GM23338 (cell line): ENCODE results near the gene CTNNA2. TPM values are rescaled to one million over a fixed set of nuclear protein-coding genes. Genes with fewer than 3 reads are reported as not detected.

Experiments used
- ATAC-seq: fragments of 200-7000 bp; cut with Tn5 transposase; 3 replicates; pipeline ENCODE4 v1.9.1; 2020
- DNase-seq: peaks from one replicate; pipeline ENCODE4 v3.0.0-alpha.2; 2015; ENCODE audit warnings: low spot score
- H2AFZ ChIP-seq: fragments of 200-600 bp; sonication (generic); 2 replicates; pipeline ENCODE4 v1.8.0; 2016; ENCODE audit warnings: antibody characterized with exemption, mild to moderate bottlenecking, moderate library complexity
- H3F3A ChIP-seq: fragments of 200-600 bp; sonication (generic); replicated peaks from 2 replicates; pipeline ENCODE4 v1.8.0; 2017; ENCODE audit warnings: antibody characterized with exemption, mixed run types, low read depth
- H3K27ac ChIP-seq: fragments of 200-600 bp; sonication (generic); 2 replicates; pipeline ENCODE4 v1.6.1; 2016; ENCODE audit warnings: low read depth
- H3K27me3 ChIP-seq: fragments of 200-600 bp; sonication (generic); 2 replicates; pipeline ENCODE4 v1.8.0; 2016; ENCODE audit warnings: mild to moderate bottlenecking, mixed run types, moderate library complexity; ENCODE audit not compliant: insufficient read depth
- H3K36me3 ChIP-seq: fragments of 200-600 bp; sonication (generic); 2 replicates; pipeline ENCODE4 v1.8.0; 2016; ENCODE audit warnings: mild to moderate bottlenecking; ENCODE audit not compliant: insufficient read depth
- H3K4me1 ChIP-seq: fragments of 200-600 bp; sonication (generic); 2 replicates; pipeline ENCODE4 v1.8.0; 2016; ENCODE audit warnings: mild to moderate bottlenecking, moderate library complexity; ENCODE audit not compliant: insufficient read depth
- H3K4me2 ChIP-seq: fragments of 200-600 bp; sonication (generic); 2 replicates; pipeline ENCODE4 v1.7.1; 2017; ENCODE audit warnings: mixed run types
- H3K4me3 ChIP-seq: fragments of 200-600 bp; sonication (generic); 2 replicates; pipeline ENCODE4 v1.6.1; 2016; ENCODE audit warnings: mixed run types
- H3K79me2 ChIP-seq: fragments of 200-600 bp; sonication (generic); replicated peaks from 2 replicates; pipeline ENCODE4 v1.8.0; 2017; ENCODE audit warnings: mild to moderate bottlenecking; ENCODE audit not compliant: insufficient read depth
- H3K9me2 ChIP-seq: fragments of 200-600 bp; sonication (generic); 2 replicates; pipeline ENCODE4 v1.8.0; 2017; ENCODE audit not compliant: insufficient read depth
- H4K20me1 ChIP-seq: fragments of 200-600 bp; sonication (generic); replicated peaks from 2 replicates; pipeline ENCODE4 v1.8.0; 2017; ENCODE audit warnings: mild to moderate bottlenecking; ENCODE audit not compliant: insufficient read depth
- H3K27ac Mint-ChIP-seq: 2 replicates; pipeline ENCODE4 v1.8.0; 2020; ENCODE audit warnings: inconsistent platforms, mild to moderate bottlenecking, moderate library complexity, mixed read lengths
- H3K27me3 Mint-ChIP-seq: 3 replicates; pipeline ENCODE4 v1.8.0; 2022; ENCODE audit warnings: low read depth, mild to moderate bottlenecking, moderate library complexity, mixed read lengths, inconsistent platforms; ENCODE audit not compliant: insufficient read depth, poor library complexity
- H3K36me3 Mint-ChIP-seq: 3 replicates; pipeline ENCODE4 v1.8.0; 2021; ENCODE audit warnings: low read depth, mild to moderate bottlenecking, inconsistent platforms, moderate library complexity, mixed read lengths
- H3K4me1 Mint-ChIP-seq: 3 replicates; pipeline ENCODE4 v1.8.0; 2020; ENCODE audit warnings: mild to moderate bottlenecking, inconsistent platforms, mixed read lengths
- H3K4me3 Mint-ChIP-seq: 3 replicates; pipeline ENCODE4 v1.8.0; 2021; ENCODE audit warnings: moderate library complexity, mild to moderate bottlenecking, inconsistent platforms, mixed read lengths
- H3K9me3 Mint-ChIP-seq: 3 replicates; pipeline ENCODE4 v1.8.0; 2020; ENCODE audit warnings: moderate library complexity, mild to moderate bottlenecking, inconsistent platforms, mixed read lengths
- CREB1 ChIP-seq: fragments of 250-450 bp; sonication (Bioruptor Pico); IDR thresholded peaks from 2 replicates; pipeline ENCODE4 v1.5.0; 2020; ENCODE audit warnings: low read depth, mild to moderate bottlenecking, moderate library complexity
- EZH2 ChIP-seq: fragments of 200-600 bp; sonication (generic); IDR thresholded peaks from one replicate; pipeline ENCODE4 v1.8.0; 2017; ENCODE audit warnings: antibody characterized with exemption, mild to moderate bottlenecking, low read depth; ENCODE audit not compliant: unreplicated experiment
- EZH2phosphoT487 ChIP-seq: fragments of 200-600 bp; sonication (generic); IDR thresholded peaks from one replicate; pipeline ENCODE4 v1.8.1; 2018; ENCODE audit warnings: antibody characterized with exemption; ENCODE audit not compliant: unreplicated experiment
- JUNB ChIP-seq: IDR thresholded peaks from one replicate; pipeline ENCODE4 v1.6.1; 2016; ENCODE audit warnings: antibody characterized with exemption; ENCODE audit not compliant: unreplicated experiment
- NANOG ChIP-seq: IDR thresholded peaks from 2 replicates; pipeline ENCODE4 v1.6.1; 2016; ENCODE audit warnings: antibody characterized with exemption, borderline replicate concordance
- POLR2AphosphoS5 ChIP-seq: IDR thresholded peaks from 2 replicates; pipeline ENCODE4 v1.6.1; 2016; ENCODE audit warnings: antibody characterized with exemption, low read depth
- STAT1 ChIP-seq: IDR thresholded peaks from one replicate; pipeline ENCODE4 v1.6.1; 2016; ENCODE audit warnings: antibody characterized with exemption; ENCODE audit not compliant: unreplicated experiment
- ZNF114 ChIP-seq: fragments of 250-450 bp; sonication (Bioruptor Pico); IDR thresholded peaks from 2 replicates; pipeline ENCODE4 v1.5.0; 2020; ENCODE audit warnings: mild to moderate bottlenecking, moderate library complexity
- ZNF331 ChIP-seq: fragments of 250-450 bp; sonication (Bioruptor Pico); IDR thresholded peaks from 2 replicates; pipeline ENCODE4 v1.5.0; 2020; ENCODE audit warnings: low read depth, mild to moderate bottlenecking, moderate library complexity
- polyA plus RNA-seq: library from polyadenylated mRNA; unstranded; fragments of >200 nt; fragmentation: Nextera tagmentation; extraction: Ambion mirVana; gene quantifications from 2 replicates; pipeline ENCODE4 v1.2.1, GENCODE V29; 2016
- total RNA-seq: library from RNA; depleted of rRNA; stranded (reverse); fragments of >200 nt; shearing (Covaris generic); gene quantifications from 2 replicates; pipeline ENCODE4 v1.2.3, GENCODE V29; 2014
- TF ChIP-seq, protein P1 (sequence below): IDR thresholded peaks from 2 replicates; pipeline ENCODE4 v1.6.1; 2016; ENCODE audit warnings: antibody characterized with exemption
- TF ChIP-seq, protein P2 (sequence below): IDR thresholded peaks from one replicate; pipeline ENCODE4 v1.6.1; 2018; ENCODE audit warnings: antibody characterized with exemption; ENCODE audit not compliant: unreplicated experiment
- TF ChIP-seq, protein P3 (sequence below): fragments of 250-450 bp; sonication (Bioruptor Pico); IDR thresholded peaks from 2 replicates; pipeline ENCODE4 v1.5.0; 2020; ENCODE audit warnings: mild to moderate bottlenecking, moderate library complexity
- TF ChIP-seq, protein P4 (sequence below), 2 experiments: fragments of 200-600 bp in 1 of 2; sonication (generic) in 1 of 2; conservative IDR thresholded peaks; 2 replicates each; pipeline versions ENCODE4 v1.5.1 to v1.6.1; 2016 to 2017; ENCODE audit warnings: antibody characterized with exemption in 2 of 2, low read depth in 2 of 2, mild to moderate bottlenecking in 2 of 2, moderate library complexity in 1 of 2

The CTNNA2 gene
- total and polyA plus RNA-seq, 2 experiments from 2014 or later: 6.4 to 15.6 TPM

DNA sequence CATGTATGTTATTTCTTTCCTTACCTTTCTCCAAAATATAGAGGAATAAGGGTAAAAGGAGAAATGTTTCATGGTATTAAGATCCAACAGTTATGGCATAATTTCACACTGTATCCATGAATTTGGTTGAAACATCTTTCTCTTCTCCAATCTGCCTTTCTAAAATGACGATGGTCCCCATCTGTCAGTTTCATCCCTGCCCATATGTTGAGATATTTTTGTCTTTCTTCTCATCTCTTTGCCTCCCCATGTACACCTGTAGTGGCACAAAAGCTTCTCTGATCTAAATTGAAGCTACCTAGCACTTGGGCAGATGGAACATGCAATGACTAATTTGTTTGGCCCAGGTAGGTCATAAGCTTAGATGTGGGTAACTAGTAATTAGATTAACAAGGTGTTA, 882.4 kb downstream of the CTNNA2 start:
- no peak for TF ChIP-seq EZH2phosphoT487
- TF ChIP-seq CREB1 (CRISPR knock-in tag): no peak
- TF ChIP-seq, protein P1, sequence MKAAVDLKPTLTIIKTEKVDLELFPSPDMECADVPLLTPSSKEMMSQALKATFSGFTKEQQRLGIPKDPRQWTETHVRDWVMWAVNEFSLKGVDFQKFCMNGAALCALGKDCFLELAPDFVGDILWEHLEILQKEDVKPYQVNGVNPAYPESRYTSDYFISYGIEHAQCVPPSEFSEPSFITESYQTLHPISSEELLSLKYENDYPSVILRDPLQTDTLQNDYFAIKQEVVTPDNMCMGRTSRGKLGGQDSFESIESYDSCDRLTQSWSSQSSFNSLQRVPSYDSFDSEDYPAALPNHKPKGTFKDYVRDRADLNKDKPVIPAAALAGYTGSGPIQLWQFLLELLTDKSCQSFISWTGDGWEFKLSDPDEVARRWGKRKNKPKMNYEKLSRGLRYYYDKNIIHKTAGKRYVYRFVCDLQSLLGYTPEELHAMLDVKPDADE: no peak
- no peak for TF ChIP-seq ZNF331
- TF ChIP-seq STAT1: no peak
- TF ChIP-seq ZNF114 (CRISPR knock-in tag): no peak
- TF ChIP-seq, protein P2, sequence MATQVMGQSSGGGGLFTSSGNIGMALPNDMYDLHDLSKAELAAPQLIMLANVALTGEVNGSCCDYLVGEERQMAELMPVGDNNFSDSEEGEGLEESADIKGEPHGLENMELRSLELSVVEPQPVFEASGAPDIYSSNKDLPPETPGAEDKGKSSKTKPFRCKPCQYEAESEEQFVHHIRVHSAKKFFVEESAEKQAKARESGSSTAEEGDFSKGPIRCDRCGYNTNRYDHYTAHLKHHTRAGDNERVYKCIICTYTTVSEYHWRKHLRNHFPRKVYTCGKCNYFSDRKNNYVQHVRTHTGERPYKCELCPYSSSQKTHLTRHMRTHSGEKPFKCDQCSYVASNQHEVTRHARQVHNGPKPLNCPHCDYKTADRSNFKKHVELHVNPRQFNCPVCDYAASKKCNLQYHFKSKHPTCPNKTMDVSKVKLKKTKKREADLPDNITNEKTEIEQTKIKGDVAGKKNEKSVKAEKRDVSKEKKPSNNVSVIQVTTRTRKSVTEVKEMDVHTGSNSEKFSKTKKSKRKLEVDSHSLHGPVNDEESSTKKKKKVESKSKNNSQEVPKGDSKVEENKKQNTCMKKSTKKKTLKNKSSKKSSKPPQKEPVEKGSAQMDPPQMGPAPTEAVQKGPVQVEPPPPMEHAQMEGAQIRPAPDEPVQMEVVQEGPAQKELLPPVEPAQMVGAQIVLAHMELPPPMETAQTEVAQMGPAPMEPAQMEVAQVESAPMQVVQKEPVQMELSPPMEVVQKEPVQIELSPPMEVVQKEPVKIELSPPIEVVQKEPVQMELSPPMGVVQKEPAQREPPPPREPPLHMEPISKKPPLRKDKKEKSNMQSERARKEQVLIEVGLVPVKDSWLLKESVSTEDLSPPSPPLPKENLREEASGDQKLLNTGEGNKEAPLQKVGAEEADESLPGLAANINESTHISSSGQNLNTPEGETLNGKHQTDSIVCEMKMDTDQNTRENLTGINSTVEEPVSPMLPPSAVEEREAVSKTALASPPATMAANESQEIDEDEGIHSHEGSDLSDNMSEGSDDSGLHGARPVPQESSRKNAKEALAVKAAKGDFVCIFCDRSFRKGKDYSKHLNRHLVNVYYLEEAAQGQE: no peak
- no peak for TF ChIP-seq EZH2
- TF ChIP-seq JUNB: no peak
- TF ChIP-seq, protein P3, sequence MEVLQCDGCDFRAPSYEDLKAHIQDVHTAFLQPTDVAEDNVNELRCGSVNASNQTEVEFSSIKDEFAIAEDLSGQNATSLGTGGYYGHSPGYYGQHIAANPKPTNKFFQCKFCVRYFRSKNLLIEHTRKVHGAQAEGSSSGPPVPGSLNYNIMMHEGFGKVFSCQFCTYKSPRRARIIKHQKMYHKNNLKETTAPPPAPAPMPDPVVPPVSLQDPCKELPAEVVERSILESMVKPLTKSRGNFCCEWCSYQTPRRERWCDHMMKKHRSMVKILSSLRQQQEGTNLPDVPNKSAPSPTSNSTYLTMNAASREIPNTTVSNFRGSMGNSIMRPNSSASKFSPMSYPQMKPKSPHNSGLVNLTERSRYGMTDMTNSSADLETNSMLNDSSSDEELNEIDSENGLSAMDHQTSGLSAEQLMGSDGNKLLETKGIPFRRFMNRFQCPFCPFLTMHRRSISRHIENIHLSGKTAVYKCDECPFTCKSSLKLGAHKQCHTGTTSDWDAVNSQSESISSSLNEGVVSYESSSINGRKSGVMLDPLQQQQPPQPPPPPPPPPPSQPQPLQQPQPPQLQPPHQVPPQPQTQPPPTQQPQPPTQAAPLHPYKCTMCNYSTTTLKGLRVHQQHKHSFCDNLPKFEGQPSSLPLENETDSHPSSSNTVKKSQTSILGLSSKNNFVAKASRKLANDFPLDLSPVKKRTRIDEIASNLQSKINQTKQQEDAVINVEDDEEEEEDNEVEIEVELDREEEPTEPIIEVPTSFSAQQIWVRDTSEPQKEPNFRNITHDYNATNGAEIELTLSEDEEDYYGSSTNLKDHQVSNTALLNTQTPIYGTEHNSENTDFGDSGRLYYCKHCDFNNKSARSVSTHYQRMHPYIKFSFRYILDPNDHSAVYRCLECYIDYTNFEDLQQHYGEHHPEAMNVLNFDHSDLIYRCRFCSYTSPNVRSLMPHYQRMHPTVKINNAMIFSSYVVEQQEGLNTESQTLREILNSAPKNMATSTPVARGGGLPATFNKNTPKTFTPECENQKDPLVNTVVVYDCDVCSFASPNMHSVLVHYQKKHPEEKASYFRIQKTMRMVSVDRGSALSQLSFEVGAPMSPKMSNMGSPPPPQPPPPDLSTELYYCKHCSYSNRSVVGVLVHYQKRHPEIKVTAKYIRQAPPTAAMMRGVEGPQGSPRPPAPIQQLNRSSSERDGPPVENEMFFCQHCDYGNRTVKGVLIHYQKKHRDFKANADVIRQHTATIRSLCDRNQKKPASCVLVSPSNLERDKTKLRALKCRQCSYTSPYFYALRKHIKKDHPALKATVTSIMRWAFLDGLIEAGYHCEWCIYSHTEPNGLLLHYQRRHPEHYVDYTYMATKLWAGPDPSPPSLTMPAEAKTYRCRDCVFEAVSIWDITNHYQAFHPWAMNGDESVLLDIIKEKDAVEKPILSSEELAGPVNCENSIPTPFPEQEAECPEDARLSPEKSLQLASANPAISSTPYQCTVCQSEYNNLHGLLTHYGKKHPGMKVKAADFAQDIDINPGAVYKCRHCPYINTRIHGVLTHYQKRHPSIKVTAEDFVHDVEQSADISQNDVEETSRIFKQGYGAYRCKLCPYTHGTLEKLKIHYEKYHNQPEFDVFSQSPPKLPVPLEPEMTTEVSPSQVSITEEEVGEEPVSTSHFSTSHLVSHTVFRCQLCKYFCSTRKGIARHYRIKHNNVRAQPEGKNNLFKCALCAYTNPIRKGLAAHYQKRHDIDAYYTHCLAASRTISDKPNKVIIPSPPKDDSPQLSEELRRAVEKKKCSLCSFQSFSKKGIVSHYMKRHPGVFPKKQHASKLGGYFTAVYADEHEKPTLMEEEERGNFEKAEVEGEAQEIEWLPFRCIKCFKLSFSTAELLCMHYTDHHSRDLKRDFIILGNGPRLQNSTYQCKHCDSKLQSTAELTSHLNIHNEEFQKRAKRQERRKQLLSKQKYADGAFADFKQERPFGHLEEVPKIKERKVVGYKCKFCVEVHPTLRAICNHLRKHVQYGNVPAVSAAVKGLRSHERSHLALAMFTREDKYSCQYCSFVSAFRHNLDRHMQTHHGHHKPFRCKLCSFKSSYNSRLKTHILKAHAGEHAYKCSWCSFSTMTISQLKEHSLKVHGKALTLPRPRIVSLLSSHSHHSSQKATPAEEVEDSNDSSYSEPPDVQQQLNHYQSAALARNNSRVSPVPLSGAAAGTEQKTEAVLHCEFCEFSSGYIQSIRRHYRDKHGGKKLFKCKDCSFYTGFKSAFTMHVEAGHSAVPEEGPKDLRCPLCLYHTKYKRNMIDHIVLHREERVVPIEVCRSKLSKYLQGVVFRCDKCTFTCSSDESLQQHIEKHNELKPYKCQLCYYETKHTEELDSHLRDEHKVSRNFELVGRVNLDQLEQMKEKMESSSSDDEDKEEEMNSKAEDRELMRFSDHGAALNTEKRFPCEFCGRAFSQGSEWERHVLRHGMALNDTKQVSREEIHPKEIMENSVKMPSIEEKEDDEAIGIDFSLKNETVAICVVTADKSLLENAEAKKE (CRISPR knock-in tag): no peak
- TF ChIP-seq, protein P4, sequence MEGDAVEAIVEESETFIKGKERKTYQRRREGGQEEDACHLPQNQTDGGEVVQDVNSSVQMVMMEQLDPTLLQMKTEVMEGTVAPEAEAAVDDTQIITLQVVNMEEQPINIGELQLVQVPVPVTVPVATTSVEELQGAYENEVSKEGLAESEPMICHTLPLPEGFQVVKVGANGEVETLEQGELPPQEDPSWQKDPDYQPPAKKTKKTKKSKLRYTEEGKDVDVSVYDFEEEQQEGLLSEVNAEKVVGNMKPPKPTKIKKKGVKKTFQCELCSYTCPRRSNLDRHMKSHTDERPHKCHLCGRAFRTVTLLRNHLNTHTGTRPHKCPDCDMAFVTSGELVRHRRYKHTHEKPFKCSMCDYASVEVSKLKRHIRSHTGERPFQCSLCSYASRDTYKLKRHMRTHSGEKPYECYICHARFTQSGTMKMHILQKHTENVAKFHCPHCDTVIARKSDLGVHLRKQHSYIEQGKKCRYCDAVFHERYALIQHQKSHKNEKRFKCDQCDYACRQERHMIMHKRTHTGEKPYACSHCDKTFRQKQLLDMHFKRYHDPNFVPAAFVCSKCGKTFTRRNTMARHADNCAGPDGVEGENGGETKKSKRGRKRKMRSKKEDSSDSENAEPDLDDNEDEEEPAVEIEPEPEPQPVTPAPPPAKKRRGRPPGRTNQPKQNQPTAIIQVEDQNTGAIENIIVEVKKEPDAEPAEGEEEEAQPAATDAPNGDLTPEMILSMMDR (conservative IDR thresholded peaks at IDR 0.05; ENCODE audit: low read depth in 2 of 2): no peak
- no peak for TF ChIP-seq NANOG
- no peak for TF ChIP-seq POLR2AphosphoS5
- Histone ChIP-seq H4K20me1 (no peaks in the 10 kb centered on the region), H3K27ac (no peak overlapping the region), H3K4me3 (no peak overlapping the region), H3K4me2 (no peak overlapping the region), H3K36me3 (no peaks in the 10 kb centered on the region), H3F3A (no peaks in the 10 kb centered on the region), H3K27me3 (no peaks in the 10 kb centered on the region), H3K79me2 (no peaks in the 10 kb centered on the region), H3K9me2 (peaks cover under 1% of the 10 kb centered on the region; the same call in 1 of the 2 replicates), H3K4me1 (no peaks in the 10 kb centered on the region), H2AFZ (no peak overlapping the region)
- H3K4me1 Mint-ChIP-seq: no peaks in the 10 kb centered on the region
- H3K27me3 Mint-ChIP-seq: no peaks in the 10 kb centered on the region
- no peaks in the 10 kb centered on the region; the same call in 2 of the 3 replicates for H3K9me3 Mint-ChIP-seq
- ATAC-seq (no peak), DNase-seq (no peak)
- no peak overlapping the region for H3K27ac Mint-ChIP-seq
- H3K4me3 Mint-ChIP-seq: no peak overlapping the region
- H3K36me3 Mint-ChIP-seq: no peaks in the 10 kb centered on the region
